NCI-H2081 (cell line): ENCODE results near the gene BAD.
A peak's percentile ranks its signal among the peaks of the same experiment; 100 is the strongest.
"Not testable (repeated sequence)": the region's sequence is repeated elsewhere in the genome, so short reads cannot be mapped to it uniquely, and the experiment has no call there.

Experiments
- DNase-seq, 2 experiments: peaks; one replicate each; lab custom pipeline; 2025; lab: John Stamatoyannopoulos, UW

The BAD gene

DNA sequence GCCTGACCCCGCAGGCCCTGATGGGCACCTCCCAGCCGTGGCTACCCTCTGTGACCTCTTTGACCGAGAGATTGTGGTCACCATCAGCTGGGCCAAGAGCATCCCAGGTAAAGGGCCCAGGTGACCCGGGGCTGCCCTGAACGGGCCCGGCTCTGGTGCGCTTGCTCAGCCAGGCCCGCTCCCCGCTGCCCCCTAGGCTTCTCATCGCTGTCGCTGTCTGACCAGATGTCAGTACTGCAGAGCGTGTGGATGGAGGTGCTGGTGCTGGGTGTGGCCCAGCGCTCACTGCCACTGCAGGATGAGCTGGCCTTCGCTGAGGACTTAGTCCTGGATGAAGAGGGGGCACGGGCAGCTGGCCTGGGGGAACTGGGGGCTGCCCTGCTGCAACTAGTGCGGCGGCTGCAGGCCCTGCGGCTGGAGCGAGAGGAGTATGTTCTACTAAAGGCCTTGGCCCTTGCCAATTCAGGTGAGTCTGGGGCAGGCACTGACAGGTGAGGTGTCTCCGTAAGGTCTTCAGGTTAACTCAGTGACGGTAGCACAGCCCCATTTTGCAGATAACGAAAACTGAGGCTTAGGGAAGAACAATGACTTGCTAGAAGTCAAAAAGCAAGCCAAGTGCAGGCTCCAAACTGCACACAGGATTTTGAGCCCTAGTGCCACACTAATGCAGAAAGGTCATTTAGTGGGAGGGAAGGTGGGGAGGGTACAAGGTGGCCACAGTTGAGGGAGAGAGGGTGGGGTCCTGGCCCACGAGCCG, 30.5 kb upstream of the BAD start:
- no peak for DNase-seq

DNA sequence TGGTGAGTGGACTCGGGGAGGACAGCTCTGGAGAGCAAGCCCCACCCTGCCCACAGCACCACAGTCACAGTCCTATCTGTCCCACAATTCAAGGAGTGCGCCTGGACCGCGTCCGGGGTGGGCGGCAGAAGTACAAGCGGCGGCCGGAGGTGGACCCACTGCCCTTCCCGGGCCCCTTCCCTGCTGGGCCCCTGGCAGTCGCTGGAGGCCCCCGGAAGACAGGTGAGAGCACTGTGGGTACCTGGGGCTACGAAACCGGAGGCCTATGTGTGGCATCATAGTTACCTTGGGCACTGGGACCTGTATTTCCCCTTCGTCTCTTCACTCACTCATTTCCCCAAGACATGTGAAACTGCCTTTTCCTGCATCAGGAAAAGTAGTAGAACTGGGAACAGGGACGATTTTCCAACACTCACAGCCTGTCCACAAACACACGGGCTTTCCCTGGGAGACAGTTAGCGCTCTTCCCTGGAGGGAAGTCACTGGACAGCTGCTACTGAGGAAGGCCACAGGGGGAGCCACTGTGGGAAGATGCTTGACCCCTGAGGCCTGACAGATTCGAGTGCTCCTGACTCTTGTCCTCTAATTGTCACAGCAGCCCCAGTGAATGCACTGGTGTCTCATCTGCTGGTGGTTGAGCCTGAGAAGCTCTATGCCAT, 29.8 kb upstream of the BAD start:
- DNase-seq: no peak

DNA sequence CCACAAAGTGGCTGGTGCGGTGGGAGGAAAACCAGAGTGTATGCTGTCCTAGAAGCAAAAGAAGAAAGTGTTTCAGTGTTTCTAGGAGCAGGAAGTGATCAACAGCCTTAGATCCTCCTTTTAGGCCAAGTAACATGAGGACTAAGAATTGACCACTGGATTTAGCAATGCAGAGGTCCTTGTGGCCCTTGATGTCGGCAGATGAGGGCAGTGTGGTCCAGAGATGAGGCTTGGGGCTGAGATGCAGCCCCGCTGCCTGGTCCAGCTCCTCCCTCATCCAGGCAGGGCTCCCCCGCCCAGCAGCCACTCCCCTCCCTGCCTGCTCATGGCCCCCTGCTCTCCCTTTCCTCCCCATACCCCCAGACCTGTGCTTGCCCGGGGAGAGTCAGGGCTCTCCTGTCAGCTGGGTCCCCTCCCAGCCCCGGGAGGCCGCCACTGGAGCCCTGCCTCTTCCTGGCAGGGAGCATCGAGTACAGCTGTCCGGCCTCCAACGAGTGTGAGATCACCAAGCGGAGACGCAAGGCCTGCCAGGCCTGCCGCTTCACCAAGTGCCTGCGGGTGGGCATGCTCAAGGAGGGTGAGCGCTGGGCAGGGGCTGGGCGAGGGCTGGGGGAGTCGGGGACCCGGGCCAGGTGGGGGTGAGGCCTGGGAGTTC, 29.2 kb upstream of the BAD start:
- DNase-seq: no peak

GRCh38 chr11:64312947-64313346, 28.5 kb upstream of the BAD start:
- no peak for DNase-seq

DNA sequence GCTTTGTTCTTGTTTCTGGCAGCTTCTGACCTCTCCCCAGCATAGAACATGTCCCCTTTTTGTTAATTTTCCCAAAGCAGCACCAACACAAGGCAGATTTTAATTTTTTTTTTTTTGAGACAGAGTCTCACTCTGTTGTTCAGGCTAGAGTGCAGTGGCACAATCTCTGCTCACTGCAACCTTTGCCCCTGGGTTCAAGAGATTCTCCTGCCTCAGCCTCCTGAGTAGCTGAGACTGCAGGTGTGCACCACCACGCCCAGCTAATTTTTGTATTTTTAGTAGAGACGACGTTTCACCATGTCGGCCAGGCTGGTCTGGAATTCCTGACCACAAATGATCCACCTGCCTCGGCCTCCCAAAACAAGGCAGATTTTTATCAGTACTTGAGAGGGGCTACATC, 23.3 kb upstream of the BAD start:
- not testable (repeated sequence) for DNase-seq

DNA sequence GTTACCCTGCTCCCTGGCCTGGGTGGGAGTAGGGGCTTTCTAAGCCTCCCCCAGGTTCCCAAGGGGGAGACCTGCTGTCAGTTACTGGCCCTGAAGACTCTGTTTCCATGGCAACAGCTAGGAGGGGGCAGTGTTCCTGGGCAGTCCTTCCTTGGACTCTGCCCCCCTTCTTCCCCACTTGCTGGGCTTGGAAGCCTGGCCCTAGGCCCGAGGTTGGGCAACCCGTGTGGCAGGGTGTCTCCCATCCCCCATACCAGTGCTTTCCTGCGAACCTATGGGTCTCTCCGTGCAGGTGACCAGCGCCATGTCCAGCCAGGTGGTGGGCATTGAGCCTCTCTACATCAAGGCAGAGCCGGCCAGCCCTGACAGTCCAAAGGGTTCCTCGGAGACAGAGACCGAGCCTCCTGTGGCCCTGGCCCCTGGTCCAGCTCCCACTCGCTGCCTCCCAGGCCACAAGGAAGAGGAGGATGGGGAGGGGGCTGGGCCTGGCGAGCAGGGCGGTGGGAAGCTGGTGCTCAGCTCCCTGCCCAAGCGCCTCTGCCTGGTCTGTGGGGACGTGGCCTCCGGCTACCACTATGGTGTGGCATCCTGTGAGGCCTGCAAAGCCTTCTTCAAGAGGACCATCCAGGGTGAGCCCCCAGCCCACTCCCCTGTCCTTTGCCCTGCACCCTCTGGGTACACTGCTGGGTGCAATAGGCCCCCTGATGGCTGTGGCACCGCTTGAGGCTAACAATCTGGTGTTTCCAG, 22.6 kb upstream of the BAD start:
- no peak for DNase-seq

DNA sequence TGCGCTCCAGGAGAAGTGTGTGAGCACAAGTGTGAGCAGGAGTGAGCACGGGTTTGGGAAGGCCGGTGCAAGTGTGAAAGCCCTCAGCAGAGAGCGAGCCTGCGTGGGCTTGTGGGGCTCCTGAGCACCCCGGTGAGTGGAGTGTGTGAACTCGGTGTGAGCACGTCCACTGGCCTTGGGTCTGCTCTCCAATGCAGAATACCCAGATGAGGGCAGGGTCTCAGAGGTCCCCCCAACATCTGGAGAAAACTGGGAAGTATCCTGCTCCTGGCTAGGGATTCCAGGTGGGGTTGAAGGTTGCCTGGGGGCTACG, 22.1 kb upstream of the BAD start:
- no peak for DNase-seq

GRCh38 chr11:64305691-64306562, 21.5 kb upstream of the BAD start:
- peak; percentile 34 to 47 for DNase-seq

- DNase-seq: peak; percentile 99 to 100
Measured at GRCh38 chr11:64305075-64305690, 20.7 kb upstream of the BAD start, which contains the start of gene ESRRA. Gene ESRRA, plus strand, starts transcription at chr11:64305524. Its CDS starts 1,656 bp downstream, at chr11:64307180.

GRCh38 chr11:64304316-64305072, 20.0 kb upstream of the BAD start:
- peak; percentile 85 to 87 for DNase-seq

DNA sequence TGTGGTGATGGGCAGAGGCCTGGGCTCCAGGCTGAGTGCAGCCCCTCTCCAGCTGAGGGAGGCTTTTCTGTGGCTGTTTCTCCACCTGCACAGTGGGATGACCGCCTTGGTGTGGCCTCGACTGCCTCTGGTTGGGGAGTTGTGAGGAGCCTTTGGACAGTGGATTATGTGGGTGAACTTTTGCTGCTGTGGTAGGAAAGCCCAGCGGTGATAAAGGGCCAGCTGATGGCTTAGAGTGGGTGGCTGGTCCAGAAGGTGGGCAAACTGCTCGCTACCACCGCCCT, 19.5 kb upstream of the BAD start:
- DNase-seq: no peak

GRCh38 chr11:64303109-64304031, 18.9 kb upstream of the BAD start:
- DNase-seq: no peak

DNA sequence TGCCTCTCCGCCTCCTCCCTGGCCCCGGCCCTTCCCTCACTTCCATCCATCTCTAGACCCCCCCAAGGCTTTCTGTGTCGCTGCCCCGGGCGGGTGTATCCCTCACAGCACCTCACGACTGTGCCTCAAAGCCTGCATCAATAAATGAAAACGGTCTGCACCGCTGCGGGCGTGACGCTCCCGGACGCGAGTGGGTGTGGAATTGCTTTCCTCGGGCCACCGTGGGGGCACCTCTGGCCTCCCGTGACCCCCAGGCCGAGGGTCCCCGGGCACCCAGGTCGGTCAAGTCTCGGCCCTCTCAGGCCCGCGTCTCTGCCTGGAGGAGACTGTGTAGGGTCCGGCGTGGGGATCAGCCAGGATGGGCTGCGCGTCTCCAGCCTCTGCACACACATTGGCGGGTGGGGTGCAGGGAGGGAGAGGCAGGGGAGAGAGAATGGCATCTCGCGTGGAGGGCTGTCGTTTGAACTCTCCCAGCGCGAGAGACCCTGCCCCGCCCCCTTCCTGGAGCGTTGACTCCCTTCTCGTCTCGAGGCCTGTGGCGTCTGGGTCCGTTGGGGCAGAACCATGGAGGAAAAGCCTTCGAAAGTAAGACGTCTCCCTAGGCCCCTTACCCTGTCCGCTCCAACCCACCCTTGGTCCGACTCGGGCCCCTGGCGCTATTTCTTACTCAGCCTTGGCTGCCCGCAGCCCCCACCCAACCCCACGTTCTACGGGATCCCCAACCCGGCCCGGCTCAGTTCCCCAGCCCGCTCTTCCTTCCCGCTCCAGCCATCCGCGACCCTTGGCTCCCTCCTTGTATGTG, 15.6 kb upstream of the BAD start, which contains the start of gene CATSPERZ:
Gene CATSPERZ, plus strand, starts transcription at position 512 of the 802 bp plus-strand sequence. Its CDS starts 53 bp downstream, at position 565.
- DNase-seq: no peak

DNA sequence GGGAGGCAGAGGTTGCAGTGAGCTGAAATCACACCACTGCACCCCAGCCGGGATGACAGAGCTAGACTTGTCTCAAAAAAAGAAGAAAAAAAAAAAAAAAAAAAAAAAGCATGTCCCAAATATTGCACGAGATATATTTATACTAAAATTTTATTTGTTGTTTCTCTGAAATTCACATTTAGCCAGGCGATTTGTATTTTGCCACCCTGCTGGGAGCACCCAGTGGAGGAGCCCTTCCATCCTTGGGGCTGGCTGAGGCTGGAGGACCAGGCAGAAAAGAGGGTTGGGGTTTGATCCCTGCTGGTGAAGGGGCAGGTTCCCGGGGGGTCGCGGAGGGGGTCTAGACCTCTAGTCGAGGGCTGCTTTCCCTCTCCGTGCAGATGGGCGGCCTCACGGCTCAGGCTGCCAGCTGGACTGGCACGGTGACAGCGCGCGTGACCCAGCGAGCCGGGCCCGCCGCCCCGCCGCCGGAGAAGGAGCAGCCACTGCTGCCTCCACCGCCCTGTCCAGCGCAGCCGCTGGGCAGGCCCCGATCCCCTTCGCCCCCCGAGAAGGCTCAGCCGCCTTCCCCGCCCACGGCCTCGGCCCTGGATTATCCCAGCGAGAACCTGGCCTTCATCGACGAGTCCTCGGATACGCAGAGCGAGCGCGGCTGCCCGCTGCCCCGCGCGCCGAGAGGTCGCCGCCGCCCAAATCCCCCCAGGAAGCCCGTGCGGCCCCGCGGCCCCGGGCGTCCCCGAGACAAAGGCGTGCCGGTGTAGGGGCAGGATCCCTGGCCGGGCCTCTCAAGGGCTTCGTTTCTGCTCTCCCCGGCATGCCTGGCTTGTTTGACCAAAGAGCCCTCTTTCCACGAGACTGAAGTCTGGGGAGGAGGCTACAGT, 14.7 kb upstream of the BAD start:
- DNase-seq: no peak

- DNase-seq: peak; percentile 20 to 46
Measured at GRCh38 chr11:64297699-64298358, 13.4 kb upstream of the BAD start.

- DNase-seq: no peak
Measured at GRCh38 chr11:64296830-64297698, 12.6 kb upstream of the BAD start.
